ENCODE results near the gene MARK2.

DNA sequence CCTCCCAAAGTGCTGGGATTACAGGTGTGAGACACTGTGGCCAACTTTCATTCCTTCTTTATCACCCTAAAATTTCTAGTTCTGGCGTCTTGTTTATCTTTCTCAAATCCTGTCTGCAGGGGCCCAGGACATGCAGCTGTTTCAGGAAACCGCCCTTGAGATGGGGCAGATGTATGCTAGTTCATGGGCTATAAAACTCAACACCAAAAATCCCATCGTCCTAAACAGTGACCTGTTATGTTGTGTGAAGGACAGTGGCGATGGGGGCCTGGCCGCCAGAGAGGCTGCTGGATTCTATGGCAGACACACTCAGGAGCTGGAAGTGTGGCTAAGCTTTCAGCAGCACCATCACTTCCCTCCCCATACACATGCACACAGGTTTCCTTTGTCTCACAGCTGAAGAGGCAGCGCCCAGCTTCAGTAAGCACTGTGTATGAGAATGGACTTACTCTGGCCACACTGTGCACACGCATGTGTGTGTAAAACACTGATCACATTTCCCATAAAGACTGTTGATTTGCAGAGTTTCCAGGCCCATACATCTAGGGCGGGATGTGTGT, 36.7 kb downstream of the MARK2 start:
- no peak for TF ChIP-seq JUNB (IDR thresholded peaks at IDR 0.05)
- TF ChIP-seq, protein P1, sequence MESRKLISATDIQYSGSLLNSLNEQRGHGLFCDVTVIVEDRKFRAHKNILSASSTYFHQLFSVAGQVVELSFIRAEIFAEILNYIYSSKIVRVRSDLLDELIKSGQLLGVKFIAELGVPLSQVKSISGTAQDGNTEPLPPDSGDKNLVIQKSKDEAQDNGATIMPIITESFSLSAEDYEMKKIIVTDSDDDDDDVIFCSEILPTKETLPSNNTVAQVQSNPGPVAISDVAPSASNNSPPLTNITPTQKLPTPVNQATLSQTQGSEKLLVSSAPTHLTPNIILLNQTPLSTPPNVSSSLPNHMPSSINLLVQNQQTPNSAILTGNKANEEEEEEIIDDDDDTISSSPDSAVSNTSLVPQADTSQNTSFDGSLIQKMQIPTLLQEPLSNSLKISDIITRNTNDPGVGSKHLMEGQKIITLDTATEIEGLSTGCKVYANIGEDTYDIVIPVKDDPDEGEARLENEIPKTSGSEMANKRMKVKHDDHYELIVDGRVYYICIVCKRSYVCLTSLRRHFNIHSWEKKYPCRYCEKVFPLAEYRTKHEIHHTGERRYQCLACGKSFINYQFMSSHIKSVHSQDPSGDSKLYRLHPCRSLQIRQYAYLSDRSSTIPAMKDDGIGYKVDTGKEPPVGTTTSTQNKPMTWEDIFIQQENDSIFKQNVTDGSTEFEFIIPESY (IDR thresholded peaks at IDR 0.05) = no peak

Measured in GM12878 (cell line).